HG02610 (cell line): ENCODE measurements around the gene PAM16.
"Not testable (repeated sequence)": the region's sequence is repeated elsewhere in the genome, so short reads cannot be mapped to it uniquely, and the experiment has no call there.

ENCODE experiments used
- ATAC-seq: cut with Tn5 transposase; IDR thresholded peaks from one replicate; pipeline ENCODE4 v1.9.1; 2021; ENCODE audit warnings: mild to moderate bottlenecking, moderate library complexity; ENCODE audit not compliant: unreplicated experiment

PAM16 gene

GRCh38 chr16:4350787-4351659 is at the start of gene PAM16:
Gene PAM16 (minus strand): TSS chr16:4351321. CDS start chr16:4351234, 87 bp downstream.
- ATAC-seq = peak; percentile 88

DNA sequence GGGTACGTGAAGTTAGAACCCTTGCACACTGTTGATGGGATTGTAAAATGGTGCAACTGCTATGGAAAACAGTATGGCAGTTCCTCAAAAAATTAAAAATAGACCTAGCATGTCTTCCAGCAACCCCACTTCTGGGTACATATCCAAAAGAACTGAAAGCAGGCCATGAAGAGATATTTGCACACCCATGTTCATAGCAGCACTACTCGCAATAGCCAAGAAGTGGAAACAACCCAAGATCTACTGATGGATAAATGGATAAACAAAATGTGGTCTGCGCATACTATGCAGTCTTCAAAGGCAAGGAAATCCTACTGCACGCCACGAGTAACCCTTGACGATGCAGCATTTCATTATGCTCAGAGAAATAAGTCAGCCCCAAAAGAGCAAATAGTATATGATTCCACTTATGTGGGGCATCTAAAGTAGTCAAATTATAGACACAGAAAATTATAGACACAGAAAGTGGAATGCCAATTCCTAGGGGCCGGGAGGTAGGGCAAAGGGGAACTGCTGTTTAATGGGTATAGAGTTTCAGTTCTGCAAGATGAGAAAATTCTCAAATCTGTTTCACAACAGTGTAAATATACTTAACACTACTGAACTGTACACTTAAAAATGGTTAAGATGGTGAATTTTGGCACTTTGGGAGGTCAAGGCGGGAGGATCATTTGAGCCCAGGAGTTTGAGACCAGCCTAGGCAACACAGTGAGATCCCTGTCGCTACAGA is 48.0 kb upstream of the PAM16 start:
- ATAC-seq = no peak

GRCh38 chr16:4395055-4395726 is 44.1 kb upstream of the PAM16 start:
- ATAC-seq = no peak

DNA sequence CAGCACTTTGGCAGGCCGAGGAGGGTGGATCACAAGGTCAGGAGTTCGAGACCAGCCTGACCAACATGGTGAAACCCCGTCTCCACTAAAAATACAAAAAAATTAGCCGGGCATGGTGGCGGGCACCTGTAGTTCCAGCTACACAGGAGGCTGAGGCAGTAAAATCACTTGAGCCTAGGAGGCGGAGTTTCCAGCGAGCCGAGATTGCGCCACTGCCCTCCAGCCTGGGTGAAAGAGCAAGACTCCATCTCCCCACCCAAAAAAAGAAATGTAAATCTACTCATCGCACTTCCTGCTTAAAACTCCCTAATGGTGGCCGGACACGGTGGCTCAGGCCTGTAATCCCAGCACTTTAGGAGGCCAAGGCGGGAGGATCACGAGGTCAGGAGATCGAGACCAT is 42.7 kb upstream of the PAM16 start:
- not testable (repeated sequence) for ATAC-seq

DNA sequence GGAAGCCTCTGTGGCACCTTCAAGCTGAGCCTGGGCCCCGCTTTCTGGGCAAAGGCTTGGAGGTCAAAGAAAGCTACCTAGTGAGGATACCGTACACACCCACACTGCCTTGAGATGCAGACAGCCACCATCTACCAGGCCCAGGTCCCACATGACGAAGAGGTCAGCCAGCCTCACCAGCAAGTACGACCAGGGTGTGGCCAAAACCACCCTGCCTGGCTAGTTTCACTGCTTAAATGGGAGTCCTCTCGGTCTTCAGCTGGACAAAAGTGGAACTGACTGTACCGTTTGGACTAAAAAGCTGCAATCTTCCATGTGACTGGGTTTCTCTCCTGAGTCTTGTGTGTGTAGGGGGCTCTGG is 42.1 kb upstream of the PAM16 start:
- ATAC-seq = no peak

DNA sequence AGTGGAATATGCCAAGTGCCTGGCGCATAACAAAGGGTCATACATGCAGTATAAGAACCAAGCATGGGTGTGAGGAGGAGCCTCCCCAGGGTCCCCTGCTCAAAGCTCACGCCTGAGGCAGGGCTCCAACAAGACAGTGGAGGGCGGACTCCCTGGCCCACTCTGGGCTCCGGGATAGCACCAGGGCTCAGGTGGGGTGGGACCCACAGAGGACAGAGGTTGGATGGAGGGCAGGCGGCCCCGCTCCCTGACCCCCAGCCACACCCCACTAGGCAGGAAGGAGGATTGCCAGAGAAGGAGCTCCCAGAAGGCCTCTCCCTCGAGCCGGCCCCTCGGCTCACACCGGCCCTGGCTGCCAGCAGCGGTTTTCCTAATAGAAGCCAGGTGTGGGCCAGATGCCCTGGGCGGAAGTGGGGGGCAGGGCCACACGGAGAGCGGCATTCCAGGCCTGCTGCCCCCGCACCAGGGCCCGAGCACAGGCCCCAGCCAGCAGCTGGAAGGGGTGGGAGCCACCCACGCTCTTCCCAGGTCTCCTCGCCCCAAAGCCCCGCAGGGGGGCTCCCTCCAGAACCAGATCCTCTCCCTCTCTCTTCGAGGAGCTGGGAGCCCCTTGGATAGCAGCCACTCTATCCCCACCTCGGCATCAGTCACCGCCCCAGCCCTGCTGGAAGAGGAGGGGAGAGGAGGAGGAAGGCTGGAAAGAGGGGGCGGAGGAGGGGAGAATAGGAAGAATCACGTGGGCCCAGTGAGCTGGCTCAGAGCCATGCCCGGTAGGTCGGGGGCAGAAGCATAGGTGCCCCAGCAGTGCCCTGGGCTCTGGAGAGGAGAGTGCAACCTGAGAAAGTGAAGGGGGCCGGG is 41.5 kb upstream of the PAM16 start:
- no peak for ATAC-seq

- ATAC-seq = no peak
Observed at GRCh38 chr16:4391631-4392381, 40.7 kb upstream of the PAM16 start.

DNA sequence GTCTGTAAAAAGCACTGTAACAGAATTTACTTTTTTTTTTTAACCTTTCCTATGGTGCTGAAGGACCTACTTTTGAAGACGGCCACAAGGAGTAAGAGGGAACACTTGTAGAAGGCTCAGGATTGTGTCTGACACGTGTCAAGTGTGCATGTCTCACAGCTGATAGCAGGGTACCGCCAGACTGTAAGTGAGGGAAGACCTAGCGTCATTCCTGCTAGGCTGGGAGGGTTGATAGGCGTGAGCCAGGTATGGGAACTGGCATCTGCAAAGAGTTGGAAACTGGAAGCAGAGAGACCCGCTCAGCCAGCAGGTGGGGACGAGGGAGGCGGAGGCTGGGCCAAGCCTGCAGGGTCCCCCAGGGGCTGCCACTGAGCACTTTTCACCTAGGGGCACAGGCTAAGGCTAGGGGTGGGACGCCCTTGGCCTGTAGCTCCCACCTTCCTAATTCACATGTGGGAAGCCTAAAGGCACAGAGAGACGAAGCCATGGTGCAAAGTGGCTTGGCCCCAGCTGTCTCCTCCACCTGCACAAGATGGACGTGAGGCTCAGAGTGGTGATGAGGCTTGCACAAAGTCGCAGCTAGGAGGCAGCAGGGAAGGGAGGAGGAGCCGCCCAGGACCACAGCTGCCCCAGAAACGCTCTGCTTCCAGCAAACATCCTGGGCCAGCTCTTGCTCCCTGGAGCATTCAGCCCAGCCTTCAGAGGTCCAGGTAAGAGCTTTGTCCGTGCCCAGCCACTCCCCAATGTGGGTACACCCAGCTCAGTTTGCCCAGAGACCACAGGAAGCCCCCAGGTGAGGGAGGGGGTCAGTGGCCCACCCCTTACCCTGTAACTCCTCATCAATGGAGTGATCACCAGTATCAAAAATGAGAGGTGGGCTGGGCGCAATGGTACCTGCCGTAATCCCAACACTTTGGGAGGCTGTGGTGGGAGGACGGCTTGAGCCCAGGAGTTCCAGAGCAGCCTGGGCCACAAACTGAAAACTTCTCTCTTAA is 39.4 kb upstream of the PAM16 start:
- ATAC-seq = no peak

- ATAC-seq = no peak
Observed at GRCh38 chr16:4389051-4389955, 38.2 kb upstream of the PAM16 start.

GRCh38 chr16:4388271-4389021 is 37.3 kb upstream of the PAM16 start:
- no peak for ATAC-seq

- no peak for ATAC-seq
Observed at GRCh38 chr16:4387781-4388180, 36.7 kb upstream of the PAM16 start.

- no peak for ATAC-seq
Observed at GRCh38 chr16:4386951-4387565, 35.9 kb upstream of the PAM16 start.

DNA sequence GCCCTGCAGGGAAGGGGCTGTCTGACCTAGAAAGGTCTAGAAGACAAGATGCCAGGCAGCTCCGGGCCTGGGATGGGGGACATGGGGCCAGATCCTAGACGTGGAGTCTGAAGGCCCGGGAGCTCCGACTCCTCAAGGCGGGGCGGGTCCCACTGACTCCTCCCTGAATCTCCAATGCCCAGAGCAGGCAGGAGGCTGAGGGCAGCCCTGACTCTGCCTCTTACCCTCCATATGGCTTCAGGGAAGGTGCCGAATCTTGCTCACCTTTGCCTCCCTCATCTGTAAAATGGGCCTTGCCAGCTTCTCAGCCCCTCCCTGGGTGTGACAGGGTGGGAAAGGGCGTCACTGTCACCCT is 35.3 kb upstream of the PAM16 start:
- no peak for ATAC-seq

GRCh38 chr16:4385789-4386450 is 34.8 kb upstream of the PAM16 start:
- no peak for ATAC-seq

- no peak for ATAC-seq
Observed at GRCh38 chr16:4385066-4385788, 34.1 kb upstream of the PAM16 start.
